Activated CD8-positive, alpha-beta T cell treated with anti-CD3 and anti-CD28 coated beads, Interleukin-2, amount 10 ng/mL, durations not matched to agents 7 days and 5 days (primary cell): ENCODE measurements around the gene PPIE. TPM values are rescaled to one million over a fixed set of nuclear protein-coding genes. Genes with fewer than 3 reads are reported as not detected.
"Not testable (repeated sequence)": the region's sequence is repeated elsewhere in the genome, so short reads cannot be mapped to it uniquely, and the experiment has no call there.

Experiments used
- ATAC-seq: fragments of 150-1000 bp; cut with Tn5 transposase; one replicate; pipeline ENCODE4 v1.10.0; 2021; ENCODE audit warnings: moderate library complexity
- CTCF ChIA-PET: fragments of 350-600 bp; sonication (Branson Sonifier 250); formaldehyde crosslinking; loops from one replicate; lab custom pipeline; 2021; ENCODE audit warnings: antibody characterized with exemption; lab: Charles Lee
- POLR2A ChIA-PET: fragments of 350-600 bp; sonication (Branson Sonifier 250); formaldehyde crosslinking; loops from one replicate; lab custom pipeline; 2021; ENCODE audit warnings: antibody characterized with exemption; lab: Charles Lee
- DNase-seq: peaks from one replicate; pipeline ENCODE4 v3.0.0-alpha.2; 2020
- H3K27ac Mint-ChIP-seq: one replicate; pipeline ENCODE4 v1.8.0; 2021; ENCODE audit warnings: mild to moderate bottlenecking, mixed read lengths
- H3K27me3 Mint-ChIP-seq: one replicate; pipeline ENCODE4 v1.8.0; 2021; ENCODE audit warnings: low read depth, mixed read lengths
- H3K36me3 Mint-ChIP-seq: one replicate; pipeline ENCODE4 v1.8.0; 2021; ENCODE audit warnings: low read depth, mixed read lengths
- H3K4me1 Mint-ChIP-seq: one replicate; pipeline ENCODE4 v1.8.0; 2021; ENCODE audit warnings: low read depth, mixed read lengths
- H3K4me3 Mint-ChIP-seq: one replicate; pipeline ENCODE4 v1.8.0; 2021; ENCODE audit warnings: mild to moderate bottlenecking, mixed read lengths
- H3K9me3 Mint-ChIP-seq: one replicate; pipeline ENCODE4 v1.8.0; 2022; ENCODE audit warnings: mixed read lengths; ENCODE audit not compliant: insufficient read depth
- total RNA-seq, 2 experiments: library from RNA; stranded (reverse); gene quantifications; one replicate each; pipeline ENCODE4 v1.2.3, GENCODE V29; 2021

PPIE gene
- total RNA-seq, 2 experiments from 2014 or later: 60.9 to 64.7 TPM

- DNase-seq, H3K4me1 Mint-ChIP-seq, H3K9me3 Mint-ChIP-seq, H3K27me3 Mint-ChIP-seq, POLR2A ChIA-PET, H3K36me3 Mint-ChIP-seq, CTCF ChIA-PET, H3K27ac Mint-ChIP-seq, H3K4me3 Mint-ChIP-seq: not testable (repeated sequence)
- peak; percentile 39 for ATAC-seq
These were observed 34.8 kb downstream of the PPIE start for GRCh38 chr1:39773369-39773979.

DNA sequence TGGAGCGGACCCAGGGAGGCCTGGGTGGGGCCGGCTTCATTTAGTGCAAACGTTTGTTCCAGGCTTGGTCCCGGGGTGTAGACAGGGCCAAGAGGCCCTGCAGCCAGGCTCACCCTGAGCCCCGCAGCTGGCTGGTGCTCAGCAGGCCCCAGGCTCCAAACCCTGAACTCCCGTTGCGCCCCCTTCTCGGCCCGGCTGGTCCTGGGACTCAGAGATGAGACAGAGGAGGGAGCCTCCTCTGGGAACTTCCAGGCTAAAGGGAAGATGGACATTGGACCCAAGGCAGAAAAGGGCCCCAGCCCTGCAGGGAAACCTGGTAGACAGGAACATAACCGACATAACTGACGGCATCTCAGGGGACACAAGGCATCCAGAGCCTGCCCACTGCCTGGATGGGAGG, 36.5 kb downstream of the PPIE start:
- H3K4me3 Mint-ChIP-seq, H3K27ac Mint-ChIP-seq, DNase-seq, H3K9me3 Mint-ChIP-seq, H3K4me1 Mint-ChIP-seq, POLR2A ChIA-PET, ATAC-seq, CTCF ChIA-PET, H3K36me3 Mint-ChIP-seq: not testable (repeated sequence)
- H3K27me3 Mint-ChIP-seq: peaks cover 12% of the 10 kb centered on the region

DNA sequence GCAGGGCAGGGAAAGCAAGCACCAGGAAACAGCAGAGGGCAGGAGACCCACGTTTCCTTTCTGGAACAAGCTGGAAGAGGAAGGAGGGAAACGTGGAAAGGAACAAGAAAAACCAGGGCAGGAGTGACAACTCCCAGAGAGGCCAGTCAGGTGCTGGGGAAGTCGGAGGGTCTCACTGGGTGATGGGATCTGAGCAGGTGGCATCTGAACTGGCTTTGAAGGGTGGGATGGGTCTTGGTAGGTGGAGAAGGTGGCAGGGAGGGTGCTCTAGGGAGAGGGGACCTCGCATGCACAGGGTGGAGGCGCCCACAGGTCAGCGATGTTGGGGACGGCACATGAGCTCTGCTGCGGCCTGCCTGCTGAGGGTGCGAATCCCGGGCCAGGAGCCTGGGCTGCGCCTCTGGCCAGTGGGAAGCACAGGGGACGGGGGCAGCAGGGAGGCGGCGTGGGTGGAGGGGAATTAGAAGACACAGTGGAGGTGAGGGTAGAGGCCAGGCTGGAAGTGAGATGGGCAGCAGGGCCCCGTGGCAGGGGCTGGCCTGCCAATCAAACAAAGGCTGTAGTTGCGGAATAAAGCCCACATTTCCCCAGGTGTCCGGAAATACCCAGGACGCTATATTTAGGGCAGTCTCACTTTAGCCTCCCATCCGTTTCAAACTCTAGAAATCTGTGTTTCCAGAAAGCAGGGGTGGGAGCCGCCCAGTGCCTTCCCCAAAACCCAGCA, 37.2 kb downstream of the PPIE start:
- H3K9me3 Mint-ChIP-seq, ATAC-seq, H3K4me1 Mint-ChIP-seq, CTCF ChIA-PET, H3K4me3 Mint-ChIP-seq, DNase-seq, H3K27ac Mint-ChIP-seq, H3K36me3 Mint-ChIP-seq, POLR2A ChIA-PET: not testable (repeated sequence)
- H3K27me3 Mint-ChIP-seq: peaks cover 13% of the 10 kb centered on the region

DNA sequence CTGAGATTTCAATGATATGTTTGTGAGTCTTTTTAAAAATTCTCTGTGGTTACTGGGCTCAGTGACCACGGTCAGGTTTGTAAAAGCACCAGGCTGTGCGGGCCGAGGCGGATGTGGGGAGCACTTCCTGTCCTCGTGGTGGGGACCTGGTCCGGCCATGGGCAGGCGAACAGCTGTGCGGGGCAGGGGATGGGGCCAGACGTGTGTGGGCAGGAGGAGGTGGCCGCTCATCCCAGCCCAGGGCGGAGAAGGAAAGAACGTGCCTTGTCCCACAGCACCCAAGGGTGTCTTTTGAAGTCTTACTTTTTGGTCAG, 37.7 kb downstream of the PPIE start:
- Mint-ChIP-seq H3K4me3 (no peak overlapping the region), H3K4me1 (peaks cover 4% of the 10 kb centered on the region), H3K36me3 (no peaks in the 10 kb centered on the region), H3K27me3 (peaks cover 15% of the 10 kb centered on the region), H3K9me3 (no peaks in the 10 kb centered on the region), H3K27ac (no peak overlapping the region)
- no peak for DNase-seq
- ChIA-PET CTCF (no interaction called here), POLR2A (no interaction called here)
- no peak for ATAC-seq

GRCh38 chr1:39776886-39777285, 38.2 kb downstream of the PPIE start:
- Mint-ChIP-seq H3K27ac (no peak overlapping the region), H3K9me3 (no peaks in the 10 kb centered on the region), H3K4me1 (peaks cover 4% of the 10 kb centered on the region), H3K36me3 (no peaks in the 10 kb centered on the region), H3K4me3 (no peak overlapping the region), H3K27me3 (peaks cover 15% of the 10 kb centered on the region)
- no peak for DNase-seq
- no peak for ATAC-seq
- ChIA-PET CTCF (no interaction called here), POLR2A (no interaction called here)

DNA sequence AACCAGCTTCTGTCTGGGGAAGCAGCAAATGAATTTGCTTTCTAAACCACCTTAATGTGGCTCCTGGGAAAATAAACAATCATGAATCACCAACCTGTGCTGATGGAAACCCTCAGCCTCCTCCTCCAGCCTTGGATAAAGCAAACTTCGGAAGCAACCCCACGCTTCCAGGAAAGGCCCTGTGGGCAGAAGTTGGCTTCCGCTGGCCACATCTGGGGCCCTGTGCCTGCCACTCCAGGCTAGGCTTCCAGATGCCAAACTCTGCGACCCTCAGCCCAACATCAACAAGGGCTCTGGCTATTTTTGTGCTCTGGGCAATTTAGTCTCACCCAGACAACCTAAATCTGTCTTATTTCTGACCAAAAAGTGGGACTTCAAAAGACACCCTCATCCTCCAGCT, 38.6 kb downstream of the PPIE start:
- ATAC-seq (no peak), DNase-seq (no peak)
- Mint-ChIP-seq H3K27ac (no peak overlapping the region), H3K4me1 (peaks cover 4% of the 10 kb centered on the region), H3K9me3 (no peaks in the 10 kb centered on the region), H3K27me3 (peaks cover 15% of the 10 kb centered on the region), H3K36me3 (no peaks in the 10 kb centered on the region), H3K4me3 (no peak overlapping the region)
- ChIA-PET CTCF (no interaction called here), POLR2A (no interaction called here)

GRCh38 chr1:39777896-39778295, 39.2 kb downstream of the PPIE start:
- POLR2A ChIA-PET, H3K4me3 Mint-ChIP-seq, ATAC-seq, H3K9me3 Mint-ChIP-seq, DNase-seq, H3K27ac Mint-ChIP-seq, H3K4me1 Mint-ChIP-seq, H3K36me3 Mint-ChIP-seq, CTCF ChIA-PET: not testable (repeated sequence)
- H3K27me3 Mint-ChIP-seq: peaks cover 15% of the 10 kb centered on the region

DNA sequence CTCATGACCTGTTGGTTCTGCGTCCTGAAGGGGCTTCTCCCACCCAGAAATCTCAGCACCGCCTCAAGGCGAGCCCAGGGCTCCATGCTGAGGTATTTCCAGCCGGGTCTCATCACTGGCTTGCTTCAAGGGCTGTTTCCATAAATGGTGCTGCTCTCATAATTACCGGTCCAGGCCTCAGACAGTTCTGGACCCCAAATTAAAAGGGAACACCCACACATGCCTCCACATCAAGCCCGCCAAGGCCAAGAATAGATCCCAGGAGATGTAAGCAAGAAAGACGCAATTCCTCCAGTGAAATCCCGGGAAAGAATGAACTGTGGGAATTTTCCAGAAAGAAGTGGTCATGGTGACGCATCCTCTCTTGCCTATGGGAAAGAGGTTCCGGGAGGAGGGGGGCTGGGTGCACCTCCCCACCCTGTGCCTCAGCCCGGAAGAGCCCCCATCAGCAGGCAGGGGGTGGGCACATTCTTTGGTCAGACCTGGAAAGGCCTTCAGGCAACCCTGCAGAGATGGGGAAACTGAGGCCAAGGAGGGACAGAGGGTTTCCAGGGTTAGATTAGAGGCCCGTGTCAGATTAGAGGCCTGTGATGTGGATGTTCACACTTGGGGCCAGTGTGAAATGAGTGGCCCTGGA, 39.9 kb downstream of the PPIE start:
- H3K9me3 Mint-ChIP-seq, H3K4me3 Mint-ChIP-seq: not testable (repeated sequence)

DNA sequence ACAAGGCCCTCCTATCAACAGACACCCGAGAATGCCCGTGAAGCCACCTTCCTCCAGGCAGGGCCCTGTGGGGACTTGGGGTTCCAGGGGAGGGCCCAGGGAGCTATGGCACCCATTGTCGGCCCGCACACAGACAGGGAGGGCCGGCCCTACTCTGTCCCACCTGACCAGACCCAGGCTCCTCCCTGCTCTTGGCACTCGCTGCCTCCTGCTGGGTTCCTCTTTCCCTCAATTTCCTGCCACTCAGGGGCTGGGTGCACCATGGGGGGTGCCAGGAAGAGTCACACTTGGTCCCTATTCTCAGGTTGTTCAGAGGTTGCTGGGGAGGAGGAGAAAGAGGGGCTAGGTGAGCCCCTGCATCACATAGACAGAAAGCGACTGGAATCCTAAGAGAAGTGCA, 40.5 kb downstream of the PPIE start:
- ChIA-PET POLR2A (no interaction called here), CTCF (no interaction called here)
- ATAC-seq (no peak), DNase-seq (no peak)
- H3K36me3 Mint-ChIP-seq: no peaks in the 10 kb centered on the region
- H3K9me3 Mint-ChIP-seq: no peaks in the 10 kb centered on the region
- peaks cover 15% of the 10 kb centered on the region for H3K27me3 Mint-ChIP-seq
- peaks cover 4% of the 10 kb centered on the region for H3K4me1 Mint-ChIP-seq
- H3K4me3 Mint-ChIP-seq: no peak overlapping the region
- H3K27ac Mint-ChIP-seq: no peak overlapping the region

More for the DNA sequence above, 39.9 kb downstream of the PPIE start:
- H3K27ac Mint-ChIP-seq, H3K36me3 Mint-ChIP-seq, ATAC-seq, H3K4me1 Mint-ChIP-seq, DNase-seq, CTCF ChIA-PET, POLR2A ChIA-PET: not testable (repeated sequence)
- peaks cover 15% of the 10 kb centered on the region for H3K27me3 Mint-ChIP-seq

DNA sequence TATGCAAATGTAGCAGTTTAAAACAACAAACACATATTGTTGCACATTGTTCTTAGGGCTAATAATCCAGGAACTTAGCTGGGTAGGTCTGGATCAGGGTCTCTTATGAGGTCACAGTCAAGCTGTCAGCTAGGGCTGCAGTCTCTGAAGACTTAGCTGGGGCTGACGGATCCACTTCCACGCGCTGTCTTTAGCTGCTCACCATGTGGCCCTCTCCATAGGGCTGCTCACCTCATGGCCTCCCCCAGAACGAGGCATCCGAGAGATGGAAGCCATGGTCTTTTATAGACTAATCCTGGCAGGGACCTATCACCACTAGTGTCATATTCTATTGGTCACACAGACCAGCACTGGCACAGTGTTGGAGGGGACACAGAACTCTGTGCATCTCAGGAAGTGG, 41.1 kb downstream of the PPIE start:
- peaks cover 4% of the 10 kb centered on the region for H3K4me1 Mint-ChIP-seq
- DNase-seq: no peak
- peaks cover 15% of the 10 kb centered on the region for H3K27me3 Mint-ChIP-seq
- no peaks in the 10 kb centered on the region for H3K36me3 Mint-ChIP-seq
- no peaks in the 10 kb centered on the region for H3K9me3 Mint-ChIP-seq
- CTCF ChIA-PET: interaction anchor here (0.7 kb wide), 1 partner anchor 173 kb away, joined by 3 read pairs; no protein-coding TSS in a partner anchor
- POLR2A ChIA-PET: no interaction called here
- no peak overlapping the region for H3K27ac Mint-ChIP-seq
- ATAC-seq: no peak
- no peak overlapping the region for H3K4me3 Mint-ChIP-seq

- no peaks in the 10 kb centered on the region for H3K9me3 Mint-ChIP-seq
- DNase-seq (no peak), ATAC-seq (no peak)
- POLR2A ChIA-PET: no interaction called here
- H3K27ac Mint-ChIP-seq: no peak overlapping the region
- CTCF ChIA-PET: no interaction called here
- H3K36me3 Mint-ChIP-seq: no peaks in the 10 kb centered on the region
- H3K4me1 Mint-ChIP-seq: peaks cover 1% of the 10 kb centered on the region
- H3K4me3 Mint-ChIP-seq: no peak overlapping the region
- peaks cover 16% of the 10 kb centered on the region for H3K27me3 Mint-ChIP-seq
These were observed 42.6 kb downstream of the PPIE start for GRCh38 chr1:39781349-39781715.

DNA sequence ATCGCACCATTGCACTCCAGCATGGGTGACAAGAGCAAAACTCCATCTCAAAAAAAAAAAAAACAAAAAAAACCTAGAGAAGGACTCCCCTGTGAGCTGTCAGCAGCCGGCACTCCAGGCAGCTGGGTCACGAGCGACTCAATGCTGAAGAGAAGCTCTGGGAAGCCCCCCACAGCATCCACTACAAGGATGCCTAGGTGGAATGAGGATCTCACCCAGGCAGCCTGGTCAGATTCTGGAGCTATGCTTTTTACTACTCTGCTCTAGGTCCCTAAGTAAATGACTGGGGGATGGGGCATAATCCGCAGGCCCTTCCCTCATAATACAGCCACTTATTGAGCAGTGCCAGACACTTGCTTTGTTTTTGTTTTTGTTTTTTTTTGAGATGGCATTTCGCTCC, 43.4 kb downstream of the PPIE start:
- Mint-ChIP-seq H3K27me3 (peaks cover 22% of the 10 kb centered on the region), H3K4me3 (no peak overlapping the region), H3K4me1 (peaks cover under 1% of the 10 kb centered on the region), H3K27ac (no peak overlapping the region), H3K36me3 (no peaks in the 10 kb centered on the region), H3K9me3 (no peaks in the 10 kb centered on the region)
- ATAC-seq (no peak), DNase-seq (no peak)
- ChIA-PET CTCF (no interaction called here), POLR2A (no interaction called here)
